GM12878 (cell line): ENCODE measurements around the gene UBASH3B. TPM values are rescaled to one million over a fixed set of nuclear protein-coding genes. Genes with fewer than 3 reads are reported as not detected.

Experiments
- ATAC-seq: fragments of 200-7000 bp; cut with Tn5 transposase; 3 replicates; pipeline ENCODE4 v1.9.1; 2020; ENCODE audit warnings: mild to moderate bottlenecking, moderate library complexity
- BruUV-seq: library from RNA; stranded (reverse); fragments of 400-500 nt; replicated peaks from 2 replicates; lab custom pipeline; 2021; lab: Mats Ljungman, UMichigan
- CTCF ChIA-PET: fragments of 300-600 bp; sonication (Branson Sonifier 250); formaldehyde crosslinking; extraction: SDS; loops from one replicate; lab custom pipeline; 2021; ENCODE audit warnings: inconsistent platforms; lab: Yijun Ruan, JAX
- POLR2A ChIA-PET: fragments of 350-600 bp; formaldehyde crosslinking; extraction: SDS; loops from one replicate; lab custom pipeline; 2021; ENCODE audit warnings: inconsistent platforms; lab: Charles Lee
- RAD21 ChIA-PET: fragments of 300-600 bp; sonication (Branson Sonifier 250); formaldehyde crosslinking; loops from one replicate; lab custom pipeline; 2023; ENCODE audit warnings: antibody characterized with exemption; ENCODE audit not compliant: unreplicated experiment; lab: Charles Lee
- SMC1A ChIA-PET: fragments of 300-600 bp; sonication (Branson Sonifier 250); formaldehyde crosslinking; loops from one replicate; lab custom pipeline; 2023; ENCODE audit not compliant: unreplicated experiment, uncharacterized antibody; lab: Charles Lee
- DNase-seq: peaks from one replicate; pipeline ENCODE4 v3.0.0-alpha.2; 2011; ENCODE audit warnings: low read depth, low spot score
- FAIRE-seq: peaks from 3 replicates; lab custom pipeline; 2011; peaks lifted over from hg19 to GRCh38; lab: Jason Lieb, UNC
- H2AFZ ChIP-seq: 2 replicates; pipeline ENCODE4 v1.6.0; 2011; ENCODE audit warnings: low read depth, low read length, control low read depth; ENCODE audit not compliant: control insufficient read depth
- H3K27ac ChIP-seq: 2 replicates; pipeline ENCODE4 v1.5.1; 2011; ENCODE audit warnings: control low read depth; ENCODE audit not compliant: control insufficient read depth, insufficient read depth
- H3K27me3 ChIP-seq, 2 experiments: replicated peaks in 1 of 2; 2 replicates each; pipeline versions ENCODE4 v1.6.0 to v1.6.1; 2011; ENCODE audit warnings: low read length in 1 of 2; ENCODE audit not compliant: control insufficient read depth in 2 of 2, insufficient read depth in 2 of 2
- H3K36me3 ChIP-seq, 2 experiments: 2 replicates each; pipeline ENCODE4 v1.5.1; 2011; ENCODE audit warnings: low read length in 1 of 2; ENCODE audit not compliant: control insufficient read depth in 2 of 2, insufficient read depth in 2 of 2
- H3K4me1 ChIP-seq: 2 replicates; pipeline ENCODE4 v1.6.1; 2011; ENCODE audit warnings: mild to moderate bottlenecking, low read length, moderate library complexity, mixed read lengths; ENCODE audit not compliant: control insufficient read depth, insufficient read depth
- H3K4me2 ChIP-seq: 2 replicates; pipeline ENCODE4 v1.6.0; 2011; ENCODE audit warnings: control low read depth; ENCODE audit not compliant: control insufficient read depth, insufficient read depth
- H3K4me3 ChIP-seq: fragments of 200-600 bp; sonication (generic); 2 replicates; pipeline ENCODE4 v1.5.1; 2016
- H3K79me2 ChIP-seq: 2 replicates; pipeline ENCODE4 v1.6.0; 2011; ENCODE audit warnings: low read length; ENCODE audit not compliant: control insufficient read depth, insufficient read depth
- H3K9ac ChIP-seq: 2 replicates; pipeline ENCODE4 v1.8.0; 2011; ENCODE audit warnings: low read length, control low read depth, mixed read lengths; ENCODE audit not compliant: control insufficient read depth, insufficient read depth
- H3K9me3 ChIP-seq: replicated peaks from 3 replicates; pipeline ENCODE4 v1.5.1; 2011; ENCODE audit warnings: mild to moderate bottlenecking, low read length; ENCODE audit not compliant: control insufficient read depth, insufficient read depth
- H4K20me1 ChIP-seq: 2 replicates; pipeline ENCODE4 v1.6.0; 2011; ENCODE audit not compliant: control insufficient read depth, insufficient read depth
- POLR2A ChIP-seq: IDR thresholded peaks from 2 replicates; pipeline ENCODE4 v1.6.1; 2011; ENCODE audit warnings: low read depth, mild to moderate bottlenecking, low read length
- SREBF1 ChIP-seq: IDR thresholded peaks from 2 replicates; pipeline ENCODE4 v1.6.1; 2012; ENCODE audit warnings: mild to moderate bottlenecking, low read length
- TBL1XR1 ChIP-seq: IDR thresholded peaks from 2 replicates; pipeline ENCODE4 v1.6.1; 2012; ENCODE audit warnings: low read depth, low read length, improper control_type of control experiment
- TCF12 ChIP-seq: IDR thresholded peaks from 2 replicates; pipeline ENCODE4 v1.6.1; 2011; ENCODE audit warnings: low read depth, mild to moderate bottlenecking, low read length
- WGBS: methylation state at CpG from one replicate; pipeline ENCODE4 v1.1.6; 2016; ENCODE audit warnings: low lambda C conversion rate; ENCODE audit not compliant: insufficient replicate concordance, insufficient coverage; ENCODE audit errors: missing lambda C conversion rate; 5-methylcytosine and 5-hydroxymethylcytosine counted together
- in situ Hi-C: fragments of 300-500 bp; cut with MboI; formaldehyde crosslinking; loops from 9 replicates; pipeline ENCODE4 v1.14.3; 2018; ENCODE audit warnings: mixed read lengths
- intact Hi-C: fragments of 100-400 bp; cut with micrococcal nuclease; formaldehyde crosslinking; loops from one replicate; pipeline ENCODE4 v1.14.2; 2022; ENCODE audit not compliant: unreplicated experiment
- polyA plus RNA-seq, 11 experiments: library from polyadenylated mRNA; depleted of rRNA in 4 of 11; unstranded in 6 of 11; stranded (reverse) in 5 of 11; fragments of >200 nt; fragmentation: Nextera tagmentation in 4 of 11; fragmentation: Illumina TruSeq in 1 of 11; extraction: Ambion mirVana in 4 of 11; extraction: Trizol in 1 of 11; gene quantifications; 1 replicate in 1 of 11; 2 replicates in 10 of 11; pipeline versions ENCODE4 v1.2.1 to v1.2.3, GENCODE V29; 2011 to 2016; ENCODE audit warnings: inconsistent platforms in 2 of 11, missing spikeins in 2 of 11, low read depth in 1 of 11
- total RNA-seq, 4 experiments: library from RNA; depleted of rRNA in 3 of 4; stranded (reverse); fragments of >200 nt in 3 of 4; fragmentation: Illumina TruSeq in 1 of 4; extraction: Trizol in 1 of 4; gene quantifications; 2 replicates each; pipeline versions ENCODE4 v1.2.1 to v1.2.3, GENCODE V29; 2013 to 2021
- TF ChIP-seq, protein P1 (sequence below): fragments of 450-650 bp; IDR thresholded peaks from 2 replicates; pipeline ENCODE4 v1.6.1; 2017; ENCODE audit warnings: mild to moderate bottlenecking, moderate library complexity
- TF ChIP-seq, protein P2 (sequence below): IDR thresholded peaks from 2 replicates; pipeline ENCODE4 v1.6.1; 2011; ENCODE audit warnings: borderline replicate concordance, low read depth, mild to moderate bottlenecking, moderate library complexity, mixed read lengths, low read length; ENCODE audit not compliant: insufficient read depth; ENCODE audit errors: extremely low read length
- TF ChIP-seq, protein P3 (sequence below): fragments of 450-650 bp; IDR thresholded peaks from 2 replicates; pipeline ENCODE4 v1.6.1; 2017; ENCODE audit warnings: mild to moderate bottlenecking, moderate library complexity

Gene UBASH3B
- total and polyA plus RNA-seq, 10 of the 15 experiments (the other 5 are each of a cell fraction or from before 2014, with no cell fraction given) = 0.18 to 3.3 (median 0.57) TPM

DNA sequence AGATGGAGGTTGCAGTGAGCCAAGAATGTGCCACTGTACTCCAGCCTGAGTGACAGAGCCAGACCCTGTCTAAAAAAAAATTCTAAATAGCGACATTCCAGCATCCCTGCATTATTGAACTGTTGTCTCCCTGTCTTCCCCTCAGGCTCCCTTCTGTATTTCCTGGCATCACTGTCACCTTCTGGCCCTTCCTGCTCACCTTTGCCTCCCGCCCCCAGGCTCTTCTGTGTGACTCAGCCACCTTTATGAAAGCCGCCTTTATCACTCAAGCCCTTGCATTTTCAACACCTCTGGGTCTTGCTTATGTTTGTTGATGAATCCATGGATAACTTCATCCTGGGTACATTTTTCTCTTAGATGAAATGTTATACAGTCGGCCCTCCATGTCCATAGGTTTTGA is 21.1 kb downstream of the UBASH3B start:
- no peak for FAIRE-seq

More for the DNA sequence above, 21.1 kb downstream of the UBASH3B start:
- WGBS = 33% methylated on average over 4 of the region's 4 CpGs
- H3K4me1 ChIP-seq = no peaks in the 10 kb centered on the region
- TF ChIP-seq, protein P1, sequence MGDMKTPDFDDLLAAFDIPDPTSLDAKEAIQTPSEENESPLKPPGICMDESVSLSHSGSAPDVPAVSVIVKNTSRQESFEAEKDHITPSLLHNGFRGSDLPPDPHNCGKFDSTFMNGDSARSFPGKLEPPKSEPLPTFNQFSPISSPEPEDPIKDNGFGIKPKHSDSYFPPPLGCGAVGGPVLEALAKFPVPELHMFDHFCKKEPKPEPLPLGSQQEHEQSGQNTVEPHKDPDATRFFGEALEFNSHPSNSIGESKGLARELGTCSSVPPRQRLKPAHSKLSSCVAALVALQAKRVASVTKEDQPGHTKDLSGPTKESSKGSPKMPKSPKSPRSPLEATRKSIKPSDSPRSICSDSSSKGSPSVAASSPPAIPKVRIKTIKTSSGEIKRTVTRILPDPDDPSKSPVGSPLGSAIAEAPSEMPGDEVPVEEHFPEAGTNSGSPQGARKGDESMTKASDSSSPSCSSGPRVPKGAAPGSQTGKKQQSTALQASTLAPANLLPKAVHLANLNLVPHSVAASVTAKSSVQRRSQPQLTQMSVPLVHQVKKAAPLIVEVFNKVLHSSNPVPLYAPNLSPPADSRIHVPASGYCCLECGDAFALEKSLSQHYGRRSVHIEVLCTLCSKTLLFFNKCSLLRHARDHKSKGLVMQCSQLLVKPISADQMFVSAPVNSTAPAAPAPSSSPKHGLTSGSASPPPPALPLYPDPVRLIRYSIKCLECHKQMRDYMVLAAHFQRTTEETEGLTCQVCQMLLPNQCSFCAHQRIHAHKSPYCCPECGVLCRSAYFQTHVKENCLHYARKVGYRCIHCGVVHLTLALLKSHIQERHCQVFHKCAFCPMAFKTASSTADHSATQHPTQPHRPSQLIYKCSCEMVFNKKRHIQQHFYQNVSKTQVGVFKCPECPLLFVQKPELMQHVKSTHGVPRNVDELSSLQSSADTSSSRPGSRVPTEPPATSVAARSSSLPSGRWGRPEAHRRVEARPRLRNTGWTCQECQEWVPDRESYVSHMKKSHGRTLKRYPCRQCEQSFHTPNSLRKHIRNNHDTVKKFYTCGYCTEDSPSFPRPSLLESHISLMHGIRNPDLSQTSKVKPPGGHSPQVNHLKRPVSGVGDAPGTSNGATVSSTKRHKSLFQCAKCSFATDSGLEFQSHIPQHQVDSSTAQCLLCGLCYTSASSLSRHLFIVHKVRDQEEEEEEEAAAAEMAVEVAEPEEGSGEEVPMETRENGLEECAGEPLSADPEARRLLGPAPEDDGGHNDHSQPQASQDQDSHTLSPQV = no peak
- TF ChIP-seq SREBF1 (no peak), TCF12 (no peak), POLR2A (no peak), TBL1XR1 (no peak)
- TF ChIP-seq, protein P2, sequence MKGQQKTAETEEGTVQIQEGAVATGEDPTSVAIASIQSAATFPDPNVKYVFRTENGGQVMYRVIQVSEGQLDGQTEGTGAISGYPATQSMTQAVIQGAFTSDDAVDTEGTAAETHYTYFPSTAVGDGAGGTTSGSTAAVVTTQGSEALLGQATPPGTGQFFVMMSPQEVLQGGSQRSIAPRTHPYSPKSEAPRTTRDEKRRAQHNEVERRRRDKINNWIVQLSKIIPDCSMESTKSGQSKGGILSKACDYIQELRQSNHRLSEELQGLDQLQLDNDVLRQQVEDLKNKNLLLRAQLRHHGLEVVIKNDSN = no peak
- TF ChIP-seq, protein P3, sequence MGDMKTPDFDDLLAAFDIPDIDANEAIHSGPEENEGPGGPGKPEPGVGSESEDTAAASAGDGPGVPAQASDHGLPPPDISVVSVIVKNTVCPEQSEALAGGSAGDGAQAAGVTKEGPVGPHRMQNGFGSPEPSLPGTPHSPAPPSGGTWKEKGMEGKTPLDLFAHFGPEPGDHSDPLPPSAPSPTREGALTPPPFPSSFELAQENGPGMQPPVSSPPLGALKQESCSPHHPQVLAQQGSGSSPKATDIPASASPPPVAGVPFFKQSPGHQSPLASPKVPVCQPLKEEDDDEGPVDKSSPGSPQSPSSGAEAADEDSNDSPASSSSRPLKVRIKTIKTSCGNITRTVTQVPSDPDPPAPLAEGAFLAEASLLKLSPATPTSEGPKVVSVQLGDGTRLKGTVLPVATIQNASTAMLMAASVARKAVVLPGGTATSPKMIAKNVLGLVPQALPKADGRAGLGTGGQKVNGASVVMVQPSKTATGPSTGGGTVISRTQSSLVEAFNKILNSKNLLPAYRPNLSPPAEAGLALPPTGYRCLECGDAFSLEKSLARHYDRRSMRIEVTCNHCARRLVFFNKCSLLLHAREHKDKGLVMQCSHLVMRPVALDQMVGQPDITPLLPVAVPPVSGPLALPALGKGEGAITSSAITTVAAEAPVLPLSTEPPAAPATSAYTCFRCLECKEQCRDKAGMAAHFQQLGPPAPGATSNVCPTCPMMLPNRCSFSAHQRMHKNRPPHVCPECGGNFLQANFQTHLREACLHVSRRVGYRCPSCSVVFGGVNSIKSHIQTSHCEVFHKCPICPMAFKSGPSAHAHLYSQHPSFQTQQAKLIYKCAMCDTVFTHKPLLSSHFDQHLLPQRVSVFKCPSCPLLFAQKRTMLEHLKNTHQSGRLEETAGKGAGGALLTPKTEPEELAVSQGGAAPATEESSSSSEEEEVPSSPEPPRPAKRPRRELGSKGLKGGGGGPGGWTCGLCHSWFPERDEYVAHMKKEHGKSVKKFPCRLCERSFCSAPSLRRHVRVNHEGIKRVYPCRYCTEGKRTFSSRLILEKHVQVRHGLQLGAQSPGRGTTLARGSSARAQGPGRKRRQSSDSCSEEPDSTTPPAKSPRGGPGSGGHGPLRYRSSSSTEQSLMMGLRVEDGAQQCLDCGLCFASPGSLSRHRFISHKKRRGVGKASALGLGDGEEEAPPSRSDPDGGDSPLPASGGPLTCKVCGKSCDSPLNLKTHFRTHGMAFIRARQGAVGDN = no peak
- TF ChIP-seq, all 136 proteins: peak for 0
- ATAC-seq (no peak), DNase-seq (no peak)
- H3K79me2 ChIP-seq = no peaks in the 10 kb centered on the region
- no peak overlapping the region for H3K4me3 ChIP-seq
- no TSS peak for BruUV-seq
- ChIA-PET SMC1A (no interaction called here), RAD21 (no interaction called here), CTCF (interaction anchor here (1.4 kb wide), 1 partner anchor 9 kb away, joined by 3 read pairs; no protein-coding TSS in a partner anchor), POLR2A (no interaction called here)
- intact Hi-C loops = no loop called here
- H3K9ac ChIP-seq = no peak overlapping the region
- H4K20me1 ChIP-seq = no peaks in the 10 kb centered on the region
- H3K36me3 ChIP-seq = no peaks in the 10 kb centered on the region
- no peak overlapping the region for H2AFZ ChIP-seq
- H3K9me3 ChIP-seq = no peaks in the 10 kb centered on the region
- peaks cover 0 to 1% of the 10 kb centered on the region in 2 experiments; a peak in 2 of 4 replicates for H3K27me3 ChIP-seq
- in situ Hi-C loops = no loop called here
- no peak overlapping the region for H3K27ac ChIP-seq
- no peak overlapping the region for H3K4me2 ChIP-seq
